OCI-LY1 (cell line): Measurements from ENCODE around the gene S100A5.
"Not testable (repeated sequence)": the region's sequence is repeated elsewhere in the genome, so short reads cannot be mapped to it uniquely, and the experiment has no call there.

Experiments used
- H2AFZ ChIP-seq: fragments of 200-600 bp; sonication (generic), shearing (Covaris generic); 2 replicates; pipeline ENCODE4 v1.6.0; 2014; ENCODE audit warnings: antibody characterized with exemption, mild to moderate bottlenecking, low read length
- H3F3A ChIP-seq: fragments of 200-600 bp; sonication (generic), shearing (Covaris generic); 2 replicates; pipeline ENCODE4 v1.6.0; 2014; ENCODE audit warnings: mild to moderate bottlenecking, antibody characterized with exemption, low read length, moderate library complexity; ENCODE audit not compliant: insufficient read depth
- H3K27ac ChIP-seq: fragments of 200-600 bp; sonication (generic); 2 replicates; pipeline ENCODE4 v1.5.1; 2014; ENCODE audit warnings: low read length, mixed run types, mild to moderate bottlenecking, low read depth; ENCODE audit not compliant: poor library complexity, severe bottlenecking
- H3K27me3 ChIP-seq: fragments of 200-600 bp; sonication (generic); 2 replicates; pipeline ENCODE4 v1.6.0; 2014; ENCODE audit warnings: antibody characterized with exemption, mild to moderate bottlenecking, low read length, moderate library complexity; ENCODE audit not compliant: insufficient read depth
- H3K36me3 ChIP-seq: fragments of 200-600 bp; sonication (generic); 2 replicates; pipeline ENCODE4 v1.6.1; 2014; ENCODE audit warnings: mild to moderate bottlenecking, antibody characterized with exemption, low read length, moderate library complexity, mixed read lengths; ENCODE audit not compliant: insufficient read depth
- H3K4me1 ChIP-seq: fragments of 200-600 bp; sonication (generic); 2 replicates; pipeline ENCODE4 v1.5.1; 2014; ENCODE audit warnings: mild to moderate bottlenecking, low read length, moderate library complexity; ENCODE audit not compliant: insufficient read depth, severe bottlenecking
- H3K4me2 ChIP-seq: fragments of 200-600 bp; sonication (generic), shearing (Covaris generic); 2 replicates; pipeline ENCODE4 v1.6.1; 2014; ENCODE audit warnings: low read length
- H3K4me3 ChIP-seq: fragments of 200-600 bp; sonication (generic); 2 replicates; pipeline ENCODE4 v1.5.1; 2014; ENCODE audit warnings: low read length, low read depth, mild to moderate bottlenecking, mixed read lengths; ENCODE audit not compliant: poor library complexity, severe bottlenecking
- H3K79me2 ChIP-seq: fragments of 200-600 bp; shearing (Covaris generic); 2 replicates; pipeline ENCODE4 v1.6.1; 2016; ENCODE audit warnings: mixed run types, low read length, mixed read lengths; ENCODE audit not compliant: insufficient read depth
- H3K9ac ChIP-seq: fragments of 200-600 bp; sonication (generic), shearing (Covaris generic); 2 replicates; pipeline ENCODE4 v1.6.1; 2014; ENCODE audit warnings: mild to moderate bottlenecking, low read length, mixed read lengths
- H3K9me2 ChIP-seq: fragments of 200-600 bp; sonication (generic), shearing (Covaris generic); 2 replicates; pipeline ENCODE4 v1.6.1; 2014; ENCODE audit warnings: low read depth, mild to moderate bottlenecking, low read length, mixed read lengths
- H3K9me3 ChIP-seq: fragments of 200-600 bp; shearing (Covaris generic); 2 replicates; pipeline ENCODE4 v1.6.1; 2014; ENCODE audit warnings: low read length, mixed read lengths
- H4K20me1 ChIP-seq: fragments of 200-600 bp; sonication (generic), shearing (Covaris generic); 2 replicates; pipeline ENCODE4 v1.6.0; 2016; ENCODE audit warnings: mild to moderate bottlenecking, low read length; ENCODE audit not compliant: insufficient read depth
- EZH2 ChIP-seq: fragments of 200-600 bp; sonication (generic), shearing (Covaris generic); IDR thresholded peaks from 2 replicates; pipeline ENCODE4 v1.8.0; 2017; ENCODE audit warnings: borderline replicate concordance, mixed run types, mild to moderate bottlenecking, antibody characterized with exemption, low read length, moderate library complexity, mixed read lengths
- TF ChIP-seq, protein P1 (sequence below): fragments of 200-600 bp; sonication (generic), shearing (Covaris generic); IDR thresholded peaks from 2 replicates; pipeline ENCODE4 v1.5.1; 2017; ENCODE audit warnings: mild to moderate bottlenecking, antibody characterized with exemption, low read length, moderate library complexity, mixed read lengths

Gene S100A5

DNA sequence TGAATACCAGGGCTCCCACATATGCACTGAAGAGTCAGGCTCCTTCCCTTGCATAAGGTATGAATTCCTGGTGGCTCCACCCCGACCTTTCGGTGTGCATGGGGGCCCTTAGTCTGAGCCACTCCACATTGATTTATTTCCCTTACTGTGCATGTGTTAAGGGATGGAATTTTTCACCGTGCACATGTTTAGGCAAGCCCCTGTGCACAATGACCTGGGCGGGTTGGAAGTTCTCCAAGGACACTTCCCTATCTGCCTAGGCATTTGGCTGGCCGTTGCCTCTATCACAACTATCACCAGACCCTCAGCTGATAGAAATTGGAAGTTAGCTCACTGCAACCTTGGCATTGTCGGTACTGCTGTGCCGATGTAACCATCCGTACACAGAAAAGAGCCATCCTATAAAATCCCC, 14.6 kb downstream of the S100A5 start:
- H3K27me3 ChIP-seq, result peaks cover 4% of the 10 kb centered on the region
- H3K36me3 ChIP-seq, result no peaks in the 10 kb centered on the region
- H2AFZ ChIP-seq, result no peak overlapping the region
- no peaks in the 10 kb centered on the region for H3K9me2 ChIP-seq
- H3K4me1 ChIP-seq, result no peaks in the 10 kb centered on the region
- no peak overlapping the region for H3K4me3 ChIP-seq
- H3K4me2 ChIP-seq, result no peak overlapping the region
- H3K27ac ChIP-seq, result no peak overlapping the region
- TF ChIP-seq, protein P1, sequence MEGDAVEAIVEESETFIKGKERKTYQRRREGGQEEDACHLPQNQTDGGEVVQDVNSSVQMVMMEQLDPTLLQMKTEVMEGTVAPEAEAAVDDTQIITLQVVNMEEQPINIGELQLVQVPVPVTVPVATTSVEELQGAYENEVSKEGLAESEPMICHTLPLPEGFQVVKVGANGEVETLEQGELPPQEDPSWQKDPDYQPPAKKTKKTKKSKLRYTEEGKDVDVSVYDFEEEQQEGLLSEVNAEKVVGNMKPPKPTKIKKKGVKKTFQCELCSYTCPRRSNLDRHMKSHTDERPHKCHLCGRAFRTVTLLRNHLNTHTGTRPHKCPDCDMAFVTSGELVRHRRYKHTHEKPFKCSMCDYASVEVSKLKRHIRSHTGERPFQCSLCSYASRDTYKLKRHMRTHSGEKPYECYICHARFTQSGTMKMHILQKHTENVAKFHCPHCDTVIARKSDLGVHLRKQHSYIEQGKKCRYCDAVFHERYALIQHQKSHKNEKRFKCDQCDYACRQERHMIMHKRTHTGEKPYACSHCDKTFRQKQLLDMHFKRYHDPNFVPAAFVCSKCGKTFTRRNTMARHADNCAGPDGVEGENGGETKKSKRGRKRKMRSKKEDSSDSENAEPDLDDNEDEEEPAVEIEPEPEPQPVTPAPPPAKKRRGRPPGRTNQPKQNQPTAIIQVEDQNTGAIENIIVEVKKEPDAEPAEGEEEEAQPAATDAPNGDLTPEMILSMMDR, result no peak
- no peak for TF ChIP-seq EZH2
- no peaks in the 10 kb centered on the region for H3F3A ChIP-seq
- no peaks in the 10 kb centered on the region for H3K79me2 ChIP-seq
- H3K9ac ChIP-seq, result no peak overlapping the region
- H4K20me1 ChIP-seq, result no peaks in the 10 kb centered on the region
- no peaks in the 10 kb centered on the region for H3K9me3 ChIP-seq

DNA sequence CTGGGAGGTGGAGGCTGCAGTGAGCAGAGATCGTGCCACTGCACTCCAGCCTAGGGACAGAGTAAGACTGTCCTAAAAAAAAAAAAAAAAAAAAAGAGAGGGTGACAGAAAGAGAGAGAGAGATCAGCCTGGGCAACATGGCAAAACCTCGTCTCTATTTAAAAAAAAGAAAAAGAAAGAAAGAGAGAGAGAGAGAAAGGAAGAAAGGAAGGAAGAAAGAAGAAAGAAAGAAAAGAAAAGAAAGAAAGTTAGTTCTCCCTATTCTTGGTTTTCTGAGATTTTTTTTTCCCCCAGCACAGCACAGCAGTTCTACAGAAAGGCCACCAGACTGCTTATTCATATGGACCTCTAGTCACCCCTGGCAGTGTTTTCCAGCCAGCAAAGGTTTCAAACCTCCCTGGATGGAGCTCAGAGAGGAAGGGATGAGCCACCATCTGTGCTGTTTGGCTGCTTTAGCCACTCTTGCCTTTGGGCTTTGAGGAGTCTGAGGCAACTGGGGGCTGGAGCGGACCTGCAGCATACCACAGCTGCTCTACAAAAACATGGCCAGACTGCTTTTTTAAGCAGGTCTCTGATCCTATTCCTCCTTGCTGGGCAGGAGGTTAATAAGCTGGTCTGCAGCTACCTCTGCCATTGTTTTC, 15.5 kb downstream of the S100A5 start:
- no peaks in the 10 kb centered on the region for H3K4me1 ChIP-seq
- H3K4me2 ChIP-seq, result no peak overlapping the region
- no peak overlapping the region for H3K27ac ChIP-seq

DNA sequence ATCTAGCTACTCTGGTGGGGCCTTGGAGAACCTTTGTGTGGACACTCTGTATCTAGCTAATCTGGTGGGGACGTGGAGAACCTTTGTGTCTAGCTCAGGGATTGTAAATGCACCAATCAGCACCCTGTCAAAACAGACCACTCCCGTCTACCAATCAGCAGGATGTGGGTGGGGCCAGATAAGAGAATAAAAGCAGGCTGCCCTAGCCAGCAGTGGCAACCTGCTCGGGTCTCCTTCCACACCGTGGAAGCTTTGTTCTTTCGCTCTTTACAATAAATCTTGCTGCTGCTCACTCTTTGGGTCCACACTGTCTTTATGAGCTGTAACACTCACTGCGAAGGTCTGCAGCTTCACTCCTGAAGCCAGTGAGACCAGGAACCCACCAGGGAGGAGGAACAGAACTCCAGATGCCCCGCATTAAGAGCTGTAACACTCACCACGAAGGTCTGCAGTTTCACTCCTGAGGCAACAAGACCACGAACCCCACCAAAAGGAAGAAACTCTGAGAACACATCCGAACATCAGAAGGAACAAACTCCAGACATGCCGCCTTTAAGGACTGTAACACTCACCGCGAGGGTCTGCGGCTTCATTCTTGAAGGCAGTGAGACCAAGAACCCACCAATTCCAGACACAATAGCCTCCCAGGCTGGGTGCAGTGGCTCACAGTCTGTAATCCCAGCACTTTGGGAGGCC, 18.2 kb downstream of the S100A5 start:
- not testable (repeated sequence) for H3K9me3 ChIP-seq, H2AFZ ChIP-seq, H4K20me1 ChIP-seq, H3K4me2 ChIP-seq, H3K27ac ChIP-seq, H3K9me2 ChIP-seq, H3K9ac ChIP-seq, H3K27me3 ChIP-seq, H3K36me3 ChIP-seq, H3K4me1 ChIP-seq, H3K79me2 ChIP-seq, H3K4me3 ChIP-seq, H3F3A ChIP-seq

More for the DNA sequence above, 15.5 kb downstream of the S100A5 start:
- no peaks in the 10 kb centered on the region for H3K36me3 ChIP-seq
- H4K20me1 ChIP-seq, result no peaks in the 10 kb centered on the region
- no peaks in the 10 kb centered on the region for H3K9me3 ChIP-seq
- H3K79me2 ChIP-seq, result no peaks in the 10 kb centered on the region
- H3K27me3 ChIP-seq, result peaks cover 4% of the 10 kb centered on the region
- no peak overlapping the region for H3K9ac ChIP-seq
- H3F3A ChIP-seq, result no peaks in the 10 kb centered on the region
- H2AFZ ChIP-seq, result no peak overlapping the region
- H3K4me3 ChIP-seq, result no peak overlapping the region
- no peaks in the 10 kb centered on the region for H3K9me2 ChIP-seq
- TF ChIP-seq, protein P1, result no peak
- TF ChIP-seq EZH2, result no peak

DNA sequence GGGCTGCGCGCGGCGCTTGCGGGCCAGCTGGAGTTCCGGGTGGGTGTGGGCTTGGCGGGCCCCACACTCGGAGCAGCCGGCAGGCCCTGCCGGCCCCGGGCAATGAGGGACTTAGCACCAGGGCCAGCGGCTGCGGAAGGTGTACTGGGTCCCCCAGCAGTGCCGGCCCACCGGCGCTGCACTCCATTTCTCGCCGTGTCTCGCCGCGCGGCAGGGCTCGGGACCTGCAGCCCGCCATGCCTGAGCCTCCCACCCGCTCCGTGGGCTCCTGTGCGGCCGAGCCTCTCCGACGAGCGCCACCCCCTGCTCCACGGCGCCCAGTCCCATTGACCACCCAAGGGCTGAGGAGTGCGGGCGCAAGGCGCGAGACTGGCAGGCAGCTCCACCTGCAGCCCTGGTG, 18.9 kb downstream of the S100A5 start:
- H3K36me3 ChIP-seq, H3K27ac ChIP-seq, H4K20me1 ChIP-seq, H3F3A ChIP-seq, H3K4me3 ChIP-seq, H3K9ac ChIP-seq, H3K79me2 ChIP-seq, H3K4me2 ChIP-seq, H3K9me3 ChIP-seq, H3K27me3 ChIP-seq, H3K4me1 ChIP-seq, H3K9me2 ChIP-seq, H2AFZ ChIP-seq: not testable (repeated sequence)
